Measurements from ENCODE around the gene TMEM40. TPM values are rescaled to one million over a fixed set of nuclear protein-coding genes. Genes with fewer than 3 reads are reported as not detected.

The TMEM40 gene
- polyA plus RNA-seq, 4 donors: 1.1 to 2.8 (median 1.4) TPM

DNA sequence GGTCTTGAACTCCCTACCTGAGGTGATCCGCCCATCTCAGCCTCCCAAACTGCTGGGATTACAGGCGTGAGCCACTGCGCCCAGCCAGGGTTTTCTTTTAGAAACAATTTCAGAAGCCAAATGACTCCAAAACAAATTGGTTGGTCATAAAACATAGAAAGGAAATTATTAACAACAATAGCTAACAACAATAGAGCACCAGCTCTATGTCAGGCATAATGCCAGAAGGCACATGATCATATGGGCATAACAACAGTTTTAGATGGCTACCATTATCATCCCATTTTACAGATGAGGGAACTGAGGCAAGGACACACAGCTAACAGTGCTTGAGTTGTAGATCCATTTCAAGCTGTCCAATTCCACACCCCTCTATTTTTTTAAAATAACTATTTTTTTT is 73.0 kb downstream of the TMEM40 start:
- DNase-seq (ENCODE audit: low read depth in 4 of 4, low spot score in 3 of 4): no peak

Other genes starting within 250 kb of the TMEM40 start
- 1 to 10 TPM in 2 of 4 donors, under 1 TPM in 2; 0.61 to 1.3 (median 0.90) TPM for gene MKRN2OS, start 213.8 kb downstream of the TMEM40 start, polyA plus RNA-seq (ENCODE audit: insufficient read length in 4 of 4)
- 10 to 100 TPM; 46.8 to 52.1 (median 51.0) TPM for gene MKRN2, start 202.2 kb downstream of the TMEM40 start, polyA plus RNA-seq (ENCODE audit: insufficient read length in 4 of 4)
- 100 to 1,000 TPM; 103 to 116 (median 109) TPM for gene RAF1, start 95.1 kb downstream of the TMEM40 start, polyA plus RNA-seq (ENCODE audit: insufficient read length in 4 of 4)
- 1 to 10 TPM; 7.5 to 9.6 (median 9.1) TPM for gene CAND2, start 37.4 kb upstream of the TMEM40 start, polyA plus RNA-seq (ENCODE audit: insufficient read length in 4 of 4)
- gene RPL32, start 82.3 kb upstream of the TMEM40 start, polyA plus RNA-seq (ENCODE audit: insufficient read length in 4 of 4): 1,000 to 10,000 TPM; 2,104 to 2,243 (median 2,171) TPM

All from right renal pelvis (tissue), 4 donors.